ENCODE measurements around the gene CIROP. TPM values are rescaled to one million over a fixed set of nuclear protein-coding genes. Genes with fewer than 3 reads are reported as not detected.

CIROP gene
- total RNA-seq, 1 donor: not detected

DNA sequence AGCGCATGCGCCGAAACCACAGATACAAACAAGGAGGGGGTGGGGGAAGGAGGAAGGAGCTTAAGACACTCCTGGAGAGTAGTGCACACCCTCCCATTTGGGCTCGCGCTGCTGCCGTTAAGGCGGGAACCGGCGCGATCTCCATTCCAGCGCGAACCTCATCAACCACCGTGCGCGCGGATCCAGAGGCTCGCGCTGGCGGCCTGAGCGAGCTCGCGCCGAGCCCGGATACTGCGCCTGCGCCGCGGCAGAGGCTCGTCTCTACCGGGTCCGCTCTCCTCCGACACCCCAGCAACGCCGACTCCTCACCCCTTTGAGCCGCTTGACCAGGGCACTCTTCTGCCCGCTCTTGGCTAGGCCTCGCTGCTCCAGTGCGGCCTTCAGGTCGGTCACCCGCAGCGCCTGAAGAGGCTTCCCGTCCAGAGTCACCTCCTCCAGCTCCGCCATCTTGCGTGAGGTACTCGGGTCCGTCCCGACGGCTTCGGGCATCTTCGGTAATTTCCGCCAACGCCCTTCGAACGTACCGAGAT lies 10.1 kb downstream of the CIROP start, which contains the start of gene ACIN1:
Gene ACIN1, minus strand, starts transcription at position 471 of the 530 bp plus-strand sequence. Its CDS starts 24 bp downstream, at position 447.
- peak within 1 kb of the TSS; percentile 81 for H3K4me3 ChIP-seq (ENCODE audit: low read length)
- peaks cover 28% of the 10 kb centered on the region for H3K4me1 ChIP-seq (ENCODE audit: insufficient read depth, low read length)
- no peaks in the 10 kb centered on the region for H3K9me3 ChIP-seq (ENCODE audit: low read depth, low read length)
- no peaks in the 10 kb centered on the region for H3K27me3 ChIP-seq (ENCODE audit: insufficient read depth, low read length)

DNA sequence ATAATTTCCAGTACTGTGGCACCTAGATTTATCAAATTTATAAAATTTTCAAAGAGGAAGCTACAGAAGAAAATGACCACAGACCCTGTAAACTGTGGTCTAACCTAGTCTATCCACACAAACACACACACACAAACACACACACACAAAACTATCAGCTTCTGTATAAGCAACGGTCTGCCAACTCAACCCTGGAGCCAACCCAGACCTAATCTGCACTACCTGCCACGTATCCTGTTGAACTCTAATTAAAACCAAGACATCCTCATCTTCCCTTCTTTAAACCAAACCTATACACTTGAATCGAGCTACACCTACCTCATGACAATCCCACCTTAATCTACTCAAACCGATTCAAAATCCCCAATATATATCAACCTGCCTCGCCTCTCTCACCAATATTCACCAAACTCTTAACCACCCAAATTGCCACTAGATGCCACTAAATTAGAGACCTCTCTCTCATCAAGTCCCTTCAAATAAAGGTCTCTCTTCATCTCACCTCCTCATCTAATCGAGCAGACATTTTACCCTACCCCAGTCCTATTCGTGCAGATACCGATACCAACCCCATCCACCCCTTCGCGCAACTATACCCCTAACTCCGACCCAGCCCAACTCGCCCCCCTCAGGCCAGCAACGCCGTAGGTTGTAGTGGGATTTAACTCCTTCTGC lies 10.7 kb downstream of the CIROP start:
- Histone ChIP-seq H3K9me3 (ENCODE audit: low read depth, low read length) (no peaks in the 10 kb centered on the region), H3K4me3 (ENCODE audit: low read length) (peak overlapping the region; percentile 81), H3K4me1 (ENCODE audit: insufficient read depth, low read length) (peaks cover 28% of the 10 kb centered on the region), H3K27me3 (ENCODE audit: insufficient read depth, low read length) (no peaks in the 10 kb centered on the region)

DNA sequence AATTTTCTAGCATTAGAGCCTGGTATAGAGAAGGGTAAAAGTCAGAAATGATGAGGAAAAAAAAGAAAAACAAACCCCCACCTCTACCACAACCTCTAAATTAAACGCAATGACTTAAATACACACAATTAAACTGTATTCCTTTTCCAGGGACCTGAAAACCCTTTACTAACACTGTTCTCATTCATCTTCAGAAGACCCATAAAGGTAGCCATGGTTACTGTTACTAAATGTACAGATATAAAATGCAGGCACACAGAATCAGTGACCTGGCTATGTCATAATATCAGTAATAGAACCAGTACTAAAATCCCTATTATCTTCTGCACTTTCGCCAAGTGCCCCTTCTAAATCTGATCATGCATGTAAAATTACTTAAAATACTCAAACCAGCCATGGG lies 11.3 kb downstream of the CIROP start:
- peaks cover 28% of the 10 kb centered on the region for H3K4me1 ChIP-seq (ENCODE audit: insufficient read depth, low read length)
- peak overlapping the region; percentile 81 for H3K4me3 ChIP-seq (ENCODE audit: low read length)
- H3K27me3 ChIP-seq (ENCODE audit: insufficient read depth, low read length): no peaks in the 10 kb centered on the region
- H3K9me3 ChIP-seq (ENCODE audit: low read depth, low read length): no peaks in the 10 kb centered on the region

DNA sequence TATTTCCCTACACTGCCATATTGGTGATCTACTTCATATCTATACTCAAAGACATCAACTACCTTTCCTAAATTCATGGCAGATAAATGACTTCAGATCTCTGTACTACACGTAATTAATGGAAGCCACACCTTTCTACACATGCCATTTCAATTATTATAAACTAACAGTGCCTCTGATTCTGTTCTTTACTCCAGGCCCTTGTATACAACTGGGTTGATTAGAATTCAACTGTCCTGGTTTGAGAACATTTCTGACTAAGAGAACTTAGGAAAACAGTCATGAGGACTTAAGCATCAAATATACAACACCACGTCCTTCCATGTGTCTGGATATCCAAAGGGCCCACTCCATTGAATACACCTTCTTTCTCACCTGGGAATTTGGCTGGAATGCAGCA lies 11.7 kb downstream of the CIROP start:
- Histone ChIP-seq H3K9me3 (ENCODE audit: low read depth, low read length) (no peaks in the 10 kb centered on the region), H3K4me1 (ENCODE audit: insufficient read depth, low read length) (peaks cover 28% of the 10 kb centered on the region), H3K27me3 (ENCODE audit: insufficient read depth, low read length) (no peaks in the 10 kb centered on the region), H3K4me3 (ENCODE audit: low read length) (no peak overlapping the region)

DNA sequence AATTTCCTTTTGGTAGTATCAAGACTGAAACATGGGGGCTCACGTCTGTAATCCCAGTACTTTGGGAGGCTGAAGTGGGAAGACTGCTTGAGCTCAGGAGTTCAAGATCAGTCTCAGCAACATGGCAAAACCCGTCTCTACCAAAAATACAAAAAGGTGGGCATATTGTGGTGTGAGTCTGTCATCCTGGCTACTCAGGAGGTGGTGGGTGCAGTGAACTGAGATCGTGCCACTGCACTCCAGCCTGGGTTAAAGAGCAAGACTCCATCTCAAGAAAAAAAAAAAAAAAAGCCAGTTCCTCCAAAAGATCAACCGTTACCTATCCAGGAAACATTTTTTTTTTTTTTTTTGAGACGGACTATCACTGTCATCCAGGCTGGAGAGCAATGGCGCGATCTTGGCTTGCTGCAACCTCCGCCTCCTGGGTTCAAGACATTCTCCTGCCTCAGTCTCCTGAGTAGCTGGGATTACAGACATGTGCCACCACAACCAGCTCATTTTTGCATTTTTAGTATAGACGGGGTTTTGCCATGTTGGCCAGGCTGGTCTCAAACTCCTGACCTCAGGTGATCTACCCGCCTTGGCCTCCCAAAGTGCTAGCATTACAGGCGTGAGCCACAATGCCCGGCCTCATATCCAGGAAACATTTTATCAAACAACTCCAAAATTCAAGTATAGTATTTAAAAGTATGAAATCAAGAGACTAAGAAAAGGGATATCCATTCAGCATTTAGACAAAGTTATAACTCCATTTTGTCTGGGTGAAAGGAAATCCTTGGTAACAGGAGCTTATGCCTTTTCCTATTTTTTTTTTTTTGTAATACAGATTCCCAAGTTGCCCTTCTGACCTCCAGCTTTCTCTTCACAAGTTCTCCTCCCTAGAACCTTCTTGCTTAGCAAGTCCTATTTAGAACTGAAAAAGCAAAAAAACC lies 13.2 kb downstream of the CIROP start:
- Histone ChIP-seq H3K4me3 (ENCODE audit: low read length) (no peak overlapping the region), H3K9me3 (ENCODE audit: low read depth, low read length) (no peaks in the 10 kb centered on the region), H3K27me3 (ENCODE audit: insufficient read depth, low read length) (no peaks in the 10 kb centered on the region), H3K4me1 (ENCODE audit: insufficient read depth, low read length) (peaks cover 22% of the 10 kb centered on the region)

DNA sequence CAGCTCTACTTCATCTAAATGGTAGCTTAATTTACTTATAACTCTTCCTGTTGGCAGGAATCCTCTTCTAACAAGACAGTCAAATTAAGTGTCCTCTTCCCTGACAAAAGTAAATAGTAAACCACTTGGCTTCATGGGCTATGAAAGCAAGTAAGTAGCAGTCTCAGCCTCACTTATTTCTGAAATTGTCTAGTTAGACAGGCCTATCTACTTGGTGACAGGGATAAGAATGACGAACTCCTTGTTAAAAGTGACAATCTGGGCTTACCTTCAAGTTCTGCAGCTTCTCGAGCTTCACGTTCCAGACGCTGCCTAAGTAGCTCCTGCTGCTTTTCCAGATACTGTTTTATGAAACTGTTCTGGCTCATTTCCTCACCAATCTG lies 14.5 kb downstream of the CIROP start:
- no peaks in the 10 kb centered on the region for H3K27me3 ChIP-seq (ENCODE audit: insufficient read depth, low read length)
- H3K9me3 ChIP-seq (ENCODE audit: low read depth, low read length): no peaks in the 10 kb centered on the region
- H3K4me1 ChIP-seq (ENCODE audit: insufficient read depth, low read length): peaks cover 23% of the 10 kb centered on the region
- H3K4me3 ChIP-seq (ENCODE audit: low read length): no peak overlapping the region

DNA sequence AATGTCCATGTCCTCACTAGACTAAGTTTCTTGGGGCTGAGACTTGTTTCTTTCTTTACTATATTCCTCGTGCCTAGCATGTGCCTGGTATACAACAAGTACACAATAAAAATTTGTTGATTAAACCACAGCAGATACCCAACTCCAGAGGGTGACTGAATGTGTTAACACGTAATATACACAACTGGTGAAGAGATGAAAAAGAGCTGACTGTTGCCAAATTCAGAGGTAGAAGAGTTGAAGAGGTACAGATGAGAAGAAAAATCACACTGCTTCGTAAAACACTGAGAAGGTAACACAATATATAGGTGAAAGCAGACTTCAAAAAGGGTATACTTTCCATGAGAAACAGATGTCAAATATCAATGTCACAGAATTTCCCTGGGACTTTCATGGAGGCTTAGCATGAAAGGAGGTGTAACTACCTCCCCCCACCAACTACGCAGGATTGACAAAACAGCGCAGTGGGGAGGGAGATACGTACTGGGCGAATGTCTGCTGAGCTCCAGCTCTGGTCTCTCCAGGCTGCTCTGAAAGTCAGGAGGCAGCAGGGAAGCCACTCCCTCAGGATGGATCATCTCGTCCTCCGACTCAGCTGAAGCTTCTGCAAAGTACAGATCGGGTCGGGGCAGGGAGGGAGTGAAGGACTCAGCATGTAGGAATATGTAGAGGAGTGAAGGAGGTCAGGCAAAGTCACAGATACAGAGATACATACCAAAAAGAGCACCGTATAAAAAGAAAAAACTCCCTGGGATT lies 15.1 kb downstream of the CIROP start:
- Histone ChIP-seq H3K4me3 (ENCODE audit: low read length) (no peak overlapping the region), H3K27me3 (ENCODE audit: insufficient read depth, low read length) (no peaks in the 10 kb centered on the region), H3K4me1 (ENCODE audit: insufficient read depth, low read length) (peaks cover 23% of the 10 kb centered on the region), H3K9me3 (ENCODE audit: low read depth, low read length) (no peaks in the 10 kb centered on the region)

DNA sequence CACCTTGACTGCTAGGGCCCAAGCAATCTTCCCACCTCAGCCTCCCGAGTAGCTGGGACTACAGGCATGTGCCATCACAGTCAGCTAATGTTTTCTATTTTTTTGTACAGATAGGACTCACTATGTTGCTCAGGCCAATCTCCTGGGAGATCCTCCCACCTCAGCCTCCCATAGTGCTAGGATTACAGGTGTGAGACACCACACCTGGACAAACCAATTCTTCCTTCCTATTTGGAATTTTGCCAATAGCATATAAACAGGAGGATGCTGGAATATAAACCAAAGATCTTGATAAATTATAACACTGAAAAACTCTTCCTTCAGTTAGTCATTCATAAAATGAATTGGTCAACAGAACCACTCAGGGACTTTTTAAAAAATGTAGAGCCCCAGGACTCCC lies 18.2 kb downstream of the CIROP start:
- no peaks in the 10 kb centered on the region for H3K27me3 ChIP-seq (ENCODE audit: insufficient read depth, low read length)
- no peak overlapping the region for H3K4me3 ChIP-seq (ENCODE audit: low read length)
- H3K9me3 ChIP-seq (ENCODE audit: low read depth, low read length): no peaks in the 10 kb centered on the region
- H3K4me1 ChIP-seq (ENCODE audit: insufficient read depth, low read length): peaks cover 10% of the 10 kb centered on the region

DNA sequence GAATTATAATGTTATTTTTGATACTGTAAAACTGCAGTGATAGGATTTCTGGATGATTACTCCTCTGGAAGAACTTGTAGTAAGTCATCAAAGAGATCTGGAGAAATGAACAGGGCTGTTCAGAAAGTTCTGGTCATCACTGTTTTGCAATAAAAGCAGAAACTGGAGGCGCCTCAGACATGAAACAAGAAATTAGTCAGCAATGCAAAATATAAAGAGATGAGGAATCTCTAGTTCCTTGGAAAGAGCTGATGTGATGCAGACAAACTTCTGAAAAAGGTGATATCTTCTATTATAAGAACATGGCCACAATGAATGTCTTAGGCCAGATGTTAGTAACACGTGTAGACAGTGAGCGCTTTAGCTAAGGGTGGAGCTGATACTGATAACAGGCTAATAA lies 19.3 kb downstream of the CIROP start:
- Histone ChIP-seq H3K4me3 (ENCODE audit: low read length) (no peak overlapping the region), H3K27me3 (ENCODE audit: insufficient read depth, low read length) (no peaks in the 10 kb centered on the region), H3K9me3 (ENCODE audit: low read depth, low read length) (no peaks in the 10 kb centered on the region), H3K4me1 (ENCODE audit: insufficient read depth, low read length) (peaks cover 10% of the 10 kb centered on the region)

DNA sequence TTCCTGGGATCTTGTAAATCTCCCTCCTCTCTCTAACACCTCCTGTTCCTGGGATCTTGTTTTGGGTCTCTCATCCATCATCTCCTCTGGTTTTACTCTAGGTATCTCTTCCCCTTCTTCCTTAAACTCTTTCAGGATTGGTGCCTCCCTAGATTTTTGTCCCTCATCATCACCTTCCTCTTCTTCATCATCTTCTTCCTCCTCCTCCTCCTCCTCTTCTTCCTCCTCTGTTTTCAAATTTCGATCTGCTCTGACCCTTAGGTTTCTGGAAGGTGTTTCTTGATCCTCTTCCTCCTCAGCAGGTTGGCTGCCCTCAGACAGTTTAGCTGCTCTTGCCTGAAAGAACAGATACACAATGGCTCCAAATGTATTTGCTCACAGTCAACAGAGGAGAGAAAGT lies 24.3 kb downstream of the CIROP start:
- Histone ChIP-seq H3K4me1 (ENCODE audit: insufficient read depth, low read length) (peaks cover 23% of the 10 kb centered on the region), H3K4me3 (ENCODE audit: low read length) (no peak overlapping the region), H3K9me3 (ENCODE audit: low read depth, low read length) (no peaks in the 10 kb centered on the region), H3K27me3 (ENCODE audit: insufficient read depth, low read length) (no peaks in the 10 kb centered on the region)

DNA sequence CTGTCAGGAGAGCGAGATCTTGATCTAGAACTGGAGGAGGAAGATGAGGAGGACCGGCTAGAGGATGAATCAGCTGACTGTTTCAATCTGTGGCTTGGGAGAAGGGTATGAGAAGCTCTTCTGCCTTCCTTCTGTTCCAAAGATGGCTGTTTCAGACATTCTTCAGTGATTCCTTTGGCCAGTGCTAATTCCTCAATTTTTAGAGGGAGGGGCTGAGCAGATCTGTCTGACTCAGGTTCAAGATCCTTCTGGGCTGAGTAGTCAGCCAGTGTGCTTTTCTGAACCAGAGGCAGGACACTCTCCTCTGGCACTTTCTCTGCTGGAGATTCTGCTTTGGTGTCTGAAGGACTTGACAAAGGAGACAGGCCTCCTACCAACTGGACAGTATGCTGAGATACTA lies 25.1 kb downstream of the CIROP start:
- Histone ChIP-seq H3K4me1 (ENCODE audit: insufficient read depth, low read length) (peaks cover 21% of the 10 kb centered on the region), H3K9me3 (ENCODE audit: low read depth, low read length) (no peaks in the 10 kb centered on the region), H3K4me3 (ENCODE audit: low read length) (no peak overlapping the region), H3K27me3 (ENCODE audit: insufficient read depth, low read length) (no peaks in the 10 kb centered on the region)

DNA sequence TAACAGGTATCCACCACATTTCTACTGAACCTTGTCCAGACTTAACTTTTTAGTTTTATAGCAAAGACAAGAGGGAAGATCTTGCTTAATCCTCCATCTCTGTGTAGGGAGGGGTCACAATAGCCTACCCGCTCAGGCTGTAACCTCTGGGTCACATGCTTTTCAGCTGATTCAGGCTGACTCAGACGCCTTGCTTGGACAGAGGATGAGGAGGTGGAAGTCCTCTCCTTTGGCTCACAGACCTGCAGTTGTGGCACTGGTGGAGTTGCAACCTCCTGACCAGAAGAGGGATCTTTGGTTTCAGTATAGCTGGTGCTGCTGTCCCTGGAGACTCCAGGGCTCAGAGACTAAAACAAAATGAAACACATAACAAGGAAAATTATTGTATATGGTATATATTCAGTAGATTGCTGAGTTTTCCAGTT lies 26.1 kb downstream of the CIROP start:
- H3K4me3 ChIP-seq (ENCODE audit: low read length): no peak overlapping the region
- peaks cover 21% of the 10 kb centered on the region for H3K4me1 ChIP-seq (ENCODE audit: insufficient read depth, low read length)
- H3K9me3 ChIP-seq (ENCODE audit: low read depth, low read length): no peaks in the 10 kb centered on the region
- H3K27me3 ChIP-seq (ENCODE audit: insufficient read depth, low read length): no peaks in the 10 kb centered on the region

DNA sequence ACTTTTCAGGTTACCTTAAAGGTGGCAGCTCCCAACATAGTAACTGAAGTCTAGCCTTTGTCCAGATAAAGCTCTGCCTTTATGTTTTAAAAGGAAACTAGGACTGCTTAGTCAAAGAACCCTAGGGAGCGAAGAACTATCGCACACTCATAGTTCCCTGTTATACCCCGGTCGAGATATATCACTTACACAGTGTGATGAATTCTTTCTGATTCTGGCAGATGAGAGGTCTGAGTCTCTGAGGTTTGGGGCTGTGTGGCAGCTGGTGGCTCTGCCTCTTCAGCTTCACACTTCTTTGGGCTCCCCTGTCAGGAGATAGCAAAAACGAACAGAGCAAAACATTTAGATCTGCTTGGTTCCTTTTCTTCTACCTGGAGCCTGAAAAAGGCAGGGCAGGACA lies 26.8 kb downstream of the CIROP start:
- no peak overlapping the region for H3K4me3 ChIP-seq (ENCODE audit: low read length)
- no peaks in the 10 kb centered on the region for H3K27me3 ChIP-seq (ENCODE audit: insufficient read depth, low read length)
- no peaks in the 10 kb centered on the region for H3K9me3 ChIP-seq (ENCODE audit: low read depth, low read length)
- peaks cover 21% of the 10 kb centered on the region for H3K4me1 ChIP-seq (ENCODE audit: insufficient read depth, low read length)

DNA sequence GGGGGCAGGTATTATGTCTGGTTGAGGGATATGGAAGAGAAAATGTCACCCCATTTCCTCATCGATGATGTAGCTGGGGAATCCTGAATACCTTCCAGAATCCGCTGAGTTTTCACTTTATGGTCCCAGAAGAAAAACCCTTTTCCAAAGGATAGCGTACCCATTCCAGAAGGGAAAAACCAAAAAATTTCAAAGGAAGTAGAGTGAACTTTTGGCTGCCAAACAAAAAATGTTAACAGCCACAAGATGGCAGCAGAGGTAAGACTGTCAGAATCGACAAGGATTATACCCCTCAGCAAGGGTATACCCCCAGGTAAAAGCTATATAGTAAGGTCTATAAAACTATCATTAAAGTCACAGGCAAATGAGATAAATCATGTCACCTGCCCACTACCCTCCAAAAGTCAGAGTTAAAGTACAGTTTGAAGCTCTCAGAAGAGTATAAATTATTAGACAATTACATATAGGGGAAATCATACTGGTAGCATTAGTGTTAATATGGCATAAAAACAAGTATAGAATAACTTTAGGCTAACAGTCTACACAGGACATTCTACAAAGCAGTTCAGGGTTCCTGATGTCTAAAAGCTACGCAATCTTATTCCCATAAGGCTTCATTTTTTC lies 27.9 kb downstream of the CIROP start:
- Histone ChIP-seq H3K27me3 (ENCODE audit: insufficient read depth, low read length) (no peaks in the 10 kb centered on the region), H3K4me3 (ENCODE audit: low read length) (no peak overlapping the region), H3K9me3 (ENCODE audit: low read depth, low read length) (no peaks in the 10 kb centered on the region), H3K4me1 (ENCODE audit: insufficient read depth, low read length) (peaks cover 26% of the 10 kb centered on the region)
